Left renal cortex interstitium (tissue), 4 donors: Measurements from ENCODE around the gene CCDC116. TPM values are rescaled to one million over a fixed set of nuclear protein-coding genes. Genes with fewer than 3 reads are reported as not detected.
"Not testable (repeated sequence)": the region's sequence is repeated elsewhere in the genome, so short reads cannot be mapped to it uniquely, and the experiment has no call there.

Source experiments
- DNase-seq, 4 donors: peaks; one replicate each; pipeline ENCODE4 v3.0.0-alpha.2; 2013; ENCODE audit warnings: low read depth in 4 of 4, low spot score in 2 of 4, missing footprints in 1 of 4
- polyA plus RNA-seq, 4 donors: library from polyadenylated mRNA; unstranded; fragments of 120-200 nt; gene quantifications; one replicate each; pipeline ENCODE4 v1.2.1, GENCODE V29; 2013; ENCODE audit not compliant: insufficient read length in 4 of 4

CCDC116 gene
- polyA plus RNA-seq, 4 donors: 0.13 to 1.2 (median 0.66) TPM

DNA sequence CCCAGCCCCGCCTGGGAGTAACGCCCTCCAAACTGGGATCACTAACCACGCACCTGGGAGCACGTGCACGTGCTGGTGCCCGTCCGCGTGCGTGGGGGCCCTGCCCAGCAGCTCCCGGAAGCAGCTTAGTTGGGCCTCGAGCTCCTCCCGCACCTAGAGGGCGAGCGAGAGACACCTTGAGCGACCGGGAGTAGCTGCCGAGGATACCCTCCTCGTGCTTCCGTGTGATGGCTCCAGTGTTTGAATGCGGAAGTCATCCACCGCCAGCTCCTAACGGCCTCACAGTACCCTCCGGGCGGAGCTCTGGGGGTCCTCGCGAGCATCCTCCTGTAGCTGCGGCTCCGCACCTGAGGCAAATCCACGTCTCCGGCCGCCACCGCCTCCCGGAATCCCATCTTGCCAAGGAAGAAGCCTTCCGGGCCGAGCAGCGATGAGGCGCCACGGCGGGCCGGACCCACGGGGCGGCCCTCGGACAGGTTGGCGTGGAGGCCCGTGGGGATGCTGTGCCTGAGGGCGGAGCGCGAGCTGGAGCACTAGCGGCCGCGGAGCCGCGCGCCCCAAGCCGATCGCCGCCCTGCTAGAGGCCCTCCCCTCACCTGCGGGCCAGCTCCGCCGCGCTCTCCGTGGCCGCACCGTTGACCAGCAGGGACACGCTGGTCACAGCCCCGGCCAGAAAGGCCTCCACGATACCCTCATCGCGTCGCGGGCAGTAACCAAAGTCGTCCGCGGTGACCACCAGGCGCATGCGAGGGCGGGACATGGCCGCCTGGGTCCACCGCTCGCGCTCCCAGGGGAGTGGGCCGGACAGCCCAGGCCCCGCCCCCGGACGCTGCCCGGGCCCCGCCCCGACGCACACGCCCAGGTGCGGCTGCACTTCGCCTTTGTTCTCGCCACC lies 3.1 kb upstream of the CCDC116 start, which contains the start of gene YDJC:
Gene YDJC (minus strand): TSS at position 768 of the 895 bp plus-strand sequence. CDS start 8 bp downstream, at position 760.
- DNase-seq: peak in 2 of 4 donors; percentile 65 to 78

DNA sequence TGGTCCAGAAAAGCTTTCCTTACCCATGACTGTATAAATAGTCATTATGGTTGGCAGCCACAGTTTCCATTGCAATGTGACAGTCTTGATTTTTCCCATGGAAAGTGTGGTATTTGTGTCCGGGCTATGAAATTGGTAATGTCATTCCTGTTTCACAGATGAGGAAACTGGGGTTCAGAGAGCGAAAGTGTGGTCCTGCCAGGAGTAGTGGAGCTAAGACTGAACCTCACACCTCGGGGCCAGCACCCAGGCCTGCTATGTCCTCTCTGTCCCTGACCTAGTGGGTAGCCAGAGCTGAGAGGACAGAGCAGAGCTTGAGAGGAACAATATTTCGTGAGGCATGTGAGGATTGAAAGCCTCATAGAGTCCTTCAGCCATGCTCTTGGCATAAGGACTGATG lies 1.5 kb upstream of the CCDC116 start:
- no peak for DNase-seq

DNA sequence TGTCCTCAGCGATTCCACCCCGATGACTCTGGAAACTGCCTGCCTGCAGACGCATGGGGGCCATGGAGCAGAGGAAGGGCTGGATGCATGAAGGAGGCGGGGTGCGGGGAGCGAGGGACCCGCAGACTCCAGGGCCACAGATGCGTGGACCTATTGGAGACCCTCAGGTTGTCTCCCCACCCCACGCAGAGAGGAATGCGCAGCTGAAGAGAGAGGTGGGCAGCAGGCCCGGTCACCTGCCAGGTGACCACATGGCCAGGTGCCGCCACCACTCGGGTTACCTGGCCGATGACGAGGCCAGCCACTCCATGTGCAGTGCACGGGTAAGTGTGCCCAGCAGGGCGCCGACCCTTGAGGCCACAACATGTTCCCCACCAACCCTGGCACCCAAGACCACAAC lies 371 bp downstream of the CCDC116 start:
- no peak for DNase-seq

DNA sequence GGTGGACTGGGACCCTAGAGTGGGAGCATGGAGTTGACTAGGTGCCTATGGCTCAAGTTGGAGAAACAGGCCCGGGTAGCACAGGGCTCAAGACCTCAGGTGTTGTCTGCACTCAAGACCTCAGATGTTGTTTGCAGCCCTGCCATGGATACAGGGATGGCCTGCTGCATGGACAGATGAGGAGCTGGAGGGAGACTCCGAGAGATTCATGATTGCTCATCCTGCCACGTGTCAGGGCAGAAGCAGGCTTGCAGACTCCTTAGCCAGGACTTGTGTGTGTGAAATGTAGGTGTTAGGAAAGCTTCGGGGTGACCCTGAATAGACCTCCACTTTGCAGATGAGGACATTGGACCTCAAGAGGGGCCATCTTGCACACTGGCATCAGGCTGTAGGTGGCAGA lies 921 bp downstream of the CCDC116 start:
- DNase-seq: no peak

DNA sequence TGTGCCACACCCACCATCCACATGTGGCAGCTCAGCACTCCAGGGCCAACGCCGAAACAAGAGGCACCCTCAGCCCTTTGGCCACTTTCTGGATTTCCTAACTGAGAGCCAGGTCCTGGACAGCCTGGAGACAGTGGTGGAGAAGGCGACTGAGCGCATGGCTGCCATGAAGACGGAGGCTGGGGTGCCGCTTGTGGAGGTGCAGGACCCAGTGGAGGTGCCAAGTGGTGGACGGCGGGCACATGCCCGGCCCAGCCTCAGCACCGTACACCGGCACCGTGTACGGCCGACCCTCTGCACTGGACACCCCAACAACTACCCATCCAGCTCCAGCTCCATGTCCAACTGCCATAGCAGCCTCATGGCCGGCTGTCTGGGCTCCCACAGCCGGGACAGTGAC lies 1.5 kb downstream of the CCDC116 start:
- DNase-seq: no peak

DNA sequence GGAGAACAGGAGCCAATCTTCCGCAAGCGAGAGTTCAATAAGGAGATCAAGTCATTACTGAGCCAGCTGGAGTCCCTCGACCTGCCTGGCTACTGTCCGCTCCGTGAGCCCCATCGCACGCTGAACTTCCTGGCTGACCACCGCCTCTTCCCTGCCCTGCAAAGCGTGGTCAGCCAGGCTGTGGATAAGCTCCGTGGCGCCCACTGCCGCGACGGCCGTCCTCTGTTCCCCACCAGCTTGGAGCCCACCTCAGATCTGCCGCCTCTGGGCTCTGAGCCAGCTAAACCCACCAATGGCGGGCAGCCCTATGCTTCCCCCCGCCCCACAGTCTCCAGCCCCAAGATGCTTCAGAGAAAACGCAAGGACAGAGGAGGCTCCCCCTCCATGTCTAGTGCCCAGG lies 2.3 kb downstream of the CCDC116 start:
- DNase-seq: no peak

DNA sequence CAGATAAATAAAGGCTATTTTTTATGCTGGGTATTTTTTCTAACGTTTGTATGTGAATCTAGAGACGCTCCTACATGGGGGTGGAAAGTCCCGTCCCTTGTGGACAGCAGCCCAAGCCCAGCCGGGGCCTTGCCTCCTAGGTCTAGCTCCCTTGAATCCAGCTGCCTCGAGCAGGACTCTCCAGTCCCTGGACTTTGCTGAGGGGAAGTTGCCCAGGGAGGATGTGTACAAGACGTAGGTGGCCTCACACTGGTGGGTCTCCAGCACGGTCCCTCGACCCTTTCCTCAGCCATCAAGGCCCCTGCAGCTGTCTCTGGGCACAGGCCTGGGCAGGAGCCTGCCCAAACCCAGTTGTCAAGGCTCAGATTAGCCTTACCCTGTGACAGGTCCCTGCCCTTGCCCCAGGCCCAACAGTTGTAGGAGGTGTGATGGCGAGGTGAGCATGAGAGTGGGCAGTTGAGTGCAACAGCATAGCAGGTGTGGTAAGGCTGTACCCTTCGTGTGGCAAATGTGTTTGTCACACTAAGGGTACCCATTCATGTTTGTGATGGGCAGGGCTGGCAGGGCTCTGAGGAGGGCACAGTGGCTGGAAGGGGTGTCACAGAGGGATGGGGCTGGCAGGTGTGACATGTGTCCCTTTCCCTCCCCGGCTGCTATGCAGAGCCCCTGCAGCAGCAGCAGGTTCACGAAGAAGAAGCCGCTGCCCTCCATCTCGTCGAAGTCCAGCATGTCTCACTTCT lies 3.4 kb downstream of the CCDC116 start:
- DNase-seq: no peak

DNA sequence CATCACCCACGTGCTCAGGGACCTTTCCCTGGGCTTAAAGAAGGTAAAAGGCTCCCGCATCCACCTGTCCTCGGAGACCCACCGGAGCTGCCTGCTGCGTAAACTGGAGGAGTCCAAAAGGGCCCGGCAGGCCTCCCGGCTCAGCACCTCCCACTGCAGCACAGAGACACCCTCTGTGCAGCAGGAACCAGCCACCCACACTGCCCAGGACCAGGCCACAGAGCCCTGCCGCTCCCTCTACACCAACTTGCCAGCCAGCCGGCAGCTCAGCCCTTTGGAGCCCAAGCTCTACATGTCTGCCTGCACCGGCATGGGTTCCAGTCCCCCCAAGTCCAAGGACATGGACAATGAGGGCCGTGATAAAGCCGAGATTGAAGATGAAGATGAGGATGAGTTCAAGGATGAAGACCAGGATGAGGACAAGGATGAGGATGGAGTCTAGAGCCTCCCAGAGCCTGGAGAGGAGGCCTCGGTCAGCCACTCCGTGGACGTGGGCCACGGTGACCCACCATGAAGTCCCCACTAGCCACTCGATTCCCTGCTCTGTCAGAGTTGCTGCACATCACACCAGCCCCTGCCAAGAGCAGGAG lies 4.2 kb downstream of the CCDC116 start:
- no peak for DNase-seq

DNA sequence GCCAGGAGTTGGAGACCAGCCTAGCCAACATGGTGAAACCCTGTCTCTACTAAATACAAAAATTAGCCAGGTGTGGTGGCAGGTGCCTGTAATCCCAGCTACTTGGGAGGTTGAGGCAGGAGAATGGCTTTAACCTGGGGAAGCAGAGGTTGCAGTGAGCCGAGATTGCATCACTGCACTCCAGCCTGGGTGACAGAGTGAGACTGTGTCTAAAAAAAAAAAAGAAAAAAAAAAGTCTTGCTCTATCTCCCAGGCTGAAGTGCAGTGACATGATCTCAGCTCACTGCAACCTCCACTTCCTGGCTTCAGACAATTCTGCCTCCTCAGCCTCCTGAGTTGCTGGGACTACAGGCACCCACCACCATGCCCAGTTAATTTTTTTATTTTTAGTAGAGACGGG lies 4.9 kb downstream of the CCDC116 start:
- not testable (repeated sequence) for DNase-seq

DNA sequence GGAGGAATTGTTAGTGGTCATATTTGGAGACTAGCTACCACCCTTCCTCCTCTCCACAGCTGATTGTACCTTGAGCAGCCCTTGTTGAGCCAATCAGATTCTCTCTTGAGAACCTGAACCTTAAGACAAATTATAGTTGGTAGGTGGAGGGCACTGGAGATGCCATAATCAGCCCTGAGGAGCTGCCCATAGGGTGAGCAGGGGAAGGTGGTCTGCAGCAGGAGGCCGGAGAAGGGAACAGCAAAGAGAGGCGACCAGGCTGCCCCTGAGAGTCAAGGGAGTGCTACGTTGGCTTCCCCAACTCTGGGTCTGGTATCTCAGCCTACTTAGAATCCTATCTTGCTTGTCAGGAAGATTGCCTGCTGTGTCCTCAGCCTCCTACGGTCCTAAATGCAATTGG lies 6.8 kb downstream of the CCDC116 start:
- DNase-seq: no peak

DNA sequence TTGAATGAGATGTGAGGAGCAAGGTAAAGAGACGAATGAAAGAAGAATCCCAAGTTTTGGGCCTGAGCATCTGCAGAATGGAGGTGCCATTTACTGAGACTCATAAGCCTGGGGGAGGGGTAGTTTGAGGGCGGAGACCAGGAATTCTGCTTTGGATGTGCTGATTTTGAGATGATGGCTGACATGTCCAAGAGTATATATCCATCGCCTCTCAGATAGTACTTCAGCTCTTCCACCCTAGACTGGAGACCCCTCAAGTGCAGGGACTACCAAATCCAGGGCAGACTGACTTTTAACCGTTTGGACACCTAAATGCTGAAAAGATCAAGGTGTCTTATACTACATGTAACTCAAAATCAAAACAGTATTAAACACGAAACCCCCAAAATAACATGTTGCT lies 8.2 kb downstream of the CCDC116 start:
- DNase-seq: no peak

DNA sequence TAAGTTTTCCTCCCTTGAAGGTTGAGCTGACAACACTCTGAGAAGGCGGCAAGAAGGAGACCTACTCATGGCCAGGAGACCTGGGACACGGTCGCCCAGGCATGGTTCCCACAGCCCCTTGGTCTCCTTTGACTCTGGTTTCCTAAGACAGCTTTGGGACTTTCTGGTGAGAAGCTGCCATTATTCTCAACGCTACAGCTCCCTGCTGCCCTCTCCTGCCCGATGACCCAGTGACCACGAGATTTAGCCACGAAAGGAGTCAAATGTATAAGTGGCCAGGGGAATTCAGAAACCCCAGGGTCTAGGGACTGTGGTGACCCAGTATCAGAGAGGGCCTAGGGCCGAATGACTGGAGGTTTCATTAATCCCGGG lies 8.8 kb downstream of the CCDC116 start:
- DNase-seq: peak in 1 of 4 donors; percentile 14

DNA sequence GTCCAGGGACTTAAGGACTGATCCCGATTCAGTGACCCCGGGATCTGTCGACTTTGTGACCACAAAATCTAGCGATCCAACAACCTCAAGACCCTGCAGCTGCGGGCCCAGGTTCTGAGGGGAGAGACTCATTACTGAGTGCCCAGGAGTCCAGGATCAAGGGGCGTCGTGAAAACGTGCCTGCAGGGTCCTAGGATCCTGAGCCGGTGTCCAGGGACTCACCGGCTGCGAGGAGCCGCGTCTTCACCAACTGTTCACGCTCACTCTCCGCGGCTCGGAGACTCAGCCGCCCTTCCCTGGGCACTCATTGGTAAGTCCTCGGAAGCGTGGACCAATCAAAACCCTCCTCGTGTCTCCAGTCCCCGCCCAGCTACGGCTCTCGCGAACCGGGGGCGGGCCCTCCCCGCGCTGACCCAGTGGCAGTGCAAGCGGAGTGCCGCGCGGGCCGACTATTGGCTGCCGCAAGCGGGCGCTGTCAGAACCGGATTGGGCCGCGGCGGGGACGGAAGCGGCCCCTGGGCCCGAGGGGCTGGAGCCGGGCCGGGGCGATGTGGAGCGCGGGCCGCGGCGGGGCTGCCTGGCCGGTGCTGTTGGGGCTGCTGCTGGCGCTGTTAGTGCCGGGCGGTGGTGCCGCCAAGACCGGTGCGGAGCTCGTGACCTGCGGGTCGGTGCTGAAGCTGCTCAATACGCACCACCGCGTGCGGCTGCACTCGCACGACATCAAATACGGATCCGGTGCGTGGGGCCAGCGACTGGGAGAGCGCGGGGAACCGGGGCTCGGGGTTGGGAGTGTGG lies 9.4 kb downstream of the CCDC116 start, which contains the start of gene SDF2L1:
Gene SDF2L1 (plus strand): TSS at position 514 of the 795 bp plus-strand sequence. CDS start 35 bp downstream, at position 549.
- peak; percentile 84 to 96 (median 90) for DNase-seq

DNA sequence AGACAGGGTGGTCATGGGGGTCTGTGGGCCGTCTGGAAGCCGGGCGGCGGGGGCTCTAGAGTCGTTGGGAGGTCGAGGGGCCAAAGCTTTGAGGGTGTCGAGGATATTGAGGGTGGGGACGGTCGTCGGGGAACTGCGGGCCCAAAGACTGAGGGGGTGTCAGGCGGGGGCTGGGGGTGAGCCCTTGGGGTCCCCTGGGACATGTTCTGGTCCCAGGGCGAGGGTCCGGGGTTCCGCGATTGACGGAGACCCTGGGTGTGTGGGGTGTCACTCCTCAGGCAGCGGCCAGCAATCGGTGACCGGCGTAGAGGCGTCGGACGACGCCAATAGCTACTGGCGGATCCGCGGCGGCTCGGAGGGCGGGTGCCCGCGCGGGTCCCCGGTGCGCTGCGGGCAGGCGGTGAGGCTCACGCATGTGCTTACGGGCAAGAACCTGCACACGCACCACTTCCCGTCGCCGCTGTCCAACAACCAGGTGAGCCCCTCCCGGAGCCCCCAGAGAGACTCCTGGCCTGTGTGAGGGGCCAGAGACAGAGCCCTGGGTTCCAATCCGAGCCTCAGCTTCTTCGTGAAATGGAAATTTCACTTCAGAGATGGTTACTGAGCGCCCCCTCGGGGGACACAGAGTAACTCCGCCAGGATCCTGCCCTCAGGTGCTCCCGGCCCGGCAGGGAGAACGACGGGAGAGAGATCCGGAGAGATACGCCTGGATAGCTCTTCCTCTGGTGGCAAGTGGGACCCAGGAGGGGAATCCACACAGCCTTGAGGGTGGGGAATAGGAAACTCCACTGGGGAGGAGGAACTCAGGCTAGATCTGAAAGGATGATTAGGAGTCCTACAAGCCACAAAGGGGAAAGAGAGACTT lies 10.3 kb downstream of the CCDC116 start:
- DNase-seq: no peak

DNA sequence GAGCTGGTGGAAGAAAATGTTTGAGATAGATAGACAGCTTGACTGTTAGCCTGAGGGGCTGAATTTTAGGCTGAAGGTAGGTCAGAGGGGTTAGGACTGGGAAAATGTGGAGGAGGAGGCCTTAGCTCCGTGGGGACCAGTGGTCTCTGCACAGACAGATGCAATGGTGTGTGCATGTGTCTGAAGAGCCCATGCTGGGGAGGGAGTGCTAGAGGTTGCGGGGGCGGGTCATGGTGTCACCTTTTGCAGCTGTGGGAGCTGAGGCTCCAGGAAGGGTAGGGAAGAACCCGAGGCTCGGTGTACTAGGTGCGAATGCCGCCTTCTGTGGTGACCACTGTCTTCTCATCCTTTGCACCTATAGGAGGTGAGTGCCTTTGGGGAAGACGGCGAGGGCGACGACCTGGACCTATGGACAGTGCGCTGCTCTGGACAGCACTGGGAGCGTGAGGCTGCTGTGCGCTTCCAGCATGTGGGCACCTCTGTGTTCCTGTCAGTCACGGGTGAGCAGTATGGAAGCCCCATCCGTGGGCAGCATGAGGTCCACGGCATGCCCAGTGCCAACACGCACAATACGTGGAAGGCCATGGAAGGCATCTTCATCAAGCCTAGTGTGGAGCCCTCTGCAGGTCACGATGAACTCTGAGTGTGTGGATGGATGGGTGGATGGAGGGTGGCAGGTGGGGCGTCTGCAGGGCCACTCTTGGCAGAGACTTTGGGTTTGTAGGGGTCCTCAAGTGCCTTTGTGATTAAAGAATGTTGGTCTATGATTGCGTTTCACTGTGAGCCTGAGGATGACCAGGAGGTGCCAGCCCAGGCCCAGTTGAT lies 11.2 kb downstream of the CCDC116 start:
- no peak for DNase-seq

DNA sequence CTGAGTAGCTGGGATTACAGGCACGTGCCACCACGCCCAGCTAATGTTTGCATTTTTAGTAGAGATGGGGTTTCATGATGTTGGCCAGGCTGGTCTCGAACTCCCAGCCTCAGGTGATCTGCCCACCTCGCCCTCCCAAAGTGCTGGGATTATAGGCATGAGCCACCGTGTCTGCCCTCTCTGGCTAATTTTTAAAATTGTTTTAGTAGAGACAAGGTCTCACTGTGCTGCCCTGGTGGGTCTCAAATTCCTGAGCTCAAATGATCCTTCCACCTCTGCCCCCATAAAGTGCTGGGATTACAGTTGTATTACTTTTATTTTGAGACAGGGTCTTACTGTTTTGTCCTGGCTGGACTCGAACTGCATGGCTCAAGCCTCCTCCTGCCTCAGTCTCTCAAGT lies 13.0 kb downstream of the CCDC116 start:
- DNase-seq: not testable (repeated sequence)

DNA sequence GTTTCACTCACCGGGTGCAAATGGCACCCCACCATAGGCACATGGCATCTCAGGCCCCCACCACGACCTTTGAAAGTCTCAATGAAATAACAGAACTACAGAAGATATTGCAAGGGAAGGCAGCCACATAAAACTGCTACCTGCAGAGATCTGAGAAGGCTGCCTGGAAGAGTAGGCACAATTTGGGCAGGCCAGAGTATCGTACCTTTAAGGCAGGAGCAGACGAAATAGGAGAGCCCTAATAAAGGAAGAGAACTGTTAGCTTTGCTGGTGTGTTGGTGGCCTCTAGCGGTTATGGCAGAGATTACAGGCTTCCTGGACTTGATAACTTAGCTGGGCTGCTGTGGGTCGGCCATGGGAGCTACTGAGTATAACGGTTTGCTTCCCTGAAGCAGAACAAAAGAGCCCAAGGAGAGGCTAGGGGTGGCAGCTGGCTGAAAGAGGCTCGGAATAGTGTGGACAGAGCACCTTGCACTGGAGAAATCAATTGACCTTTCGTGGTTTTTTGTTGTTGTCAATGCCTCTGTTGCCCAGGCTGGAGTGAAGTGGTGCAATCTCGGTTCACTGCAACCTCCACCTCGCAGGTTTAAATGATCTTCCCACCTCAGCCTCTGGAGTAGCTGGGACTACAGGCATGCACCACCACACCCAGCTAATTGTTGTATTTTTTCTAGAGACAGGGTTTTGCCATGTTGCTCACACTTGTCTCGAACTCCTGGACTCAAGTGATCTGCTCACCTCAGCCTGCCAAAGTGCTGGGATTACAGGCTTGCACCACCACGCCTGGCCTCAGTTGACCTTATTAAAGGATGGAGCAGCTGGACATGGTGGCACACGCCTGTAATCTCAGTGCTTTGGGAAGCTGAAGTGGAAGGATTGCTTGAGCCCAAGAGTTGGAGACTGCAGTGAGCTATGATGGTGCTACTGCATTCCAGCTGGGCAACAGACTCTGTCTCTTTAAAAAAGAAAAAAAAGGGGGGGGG lies 14.3 kb downstream of the CCDC116 start:
- DNase-seq: peak in 1 of 4 donors; percentile 86
